ENCODE measurements around the gene TSPAN9.

- TF ChIP-seq CTCF (IDR thresholded peaks at IDR 0.05; ENCODE audit: low read depth, low read length, poor library complexity, severe bottlenecking) = no peak
- no peak for TF ChIP-seq EZH2phosphoT487 (IDR thresholded peaks at IDR 0.05; ENCODE audit: borderline replicate concordance, low read length)
Observed at GRCh38 chr12:3203713-3204112, 126.5 kb downstream of the TSPAN9 start.

Data from DOHH2 (cell line).